GM19193 (cell line): Measurements from ENCODE around the gene CHST4.

Experiments
- POLR2A ChIP-seq: IDR thresholded peaks from 4 replicates; pipeline ENCODE4 v1.6.1; 2011; ENCODE audit not compliant: insufficient read depth, insufficient read length; ENCODE audit errors: extremely low read depth

Gene CHST4

GRCh38 chr16:71555230-71555891 is 29.1 kb downstream of the CHST4 start:
- TF ChIP-seq POLR2A, result no peak

DNA sequence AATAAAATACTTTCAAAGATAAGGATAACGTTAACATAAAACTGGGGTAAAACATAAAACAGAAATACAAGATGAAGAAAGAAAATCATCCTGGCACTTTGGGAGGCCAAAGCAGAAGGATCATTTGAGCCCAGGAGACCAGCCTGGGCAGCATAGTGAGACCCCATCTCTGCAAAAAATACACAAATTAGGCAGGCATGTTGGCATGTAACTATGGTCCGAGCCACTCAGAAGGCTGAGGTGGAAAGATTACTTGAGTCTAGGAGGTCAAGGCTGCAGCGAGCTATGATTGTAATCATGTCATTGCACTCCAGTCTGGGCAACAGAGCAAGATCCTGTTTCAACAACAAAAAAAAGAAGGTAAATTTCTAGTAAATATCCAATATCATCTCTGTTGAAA is 31.1 kb downstream of the CHST4 start:
- TF ChIP-seq POLR2A, result no peak

GRCh38 chr16:71557954-71558582 is 31.8 kb downstream of the CHST4 start:
- TF ChIP-seq POLR2A, result no peak

GRCh38 chr16:71559855-71560254 is 33.6 kb downstream of the CHST4 start:
- no peak for TF ChIP-seq POLR2A

- no peak for TF ChIP-seq POLR2A
Measured at GRCh38 chr16:71562552-71562951, 36.3 kb downstream of the CHST4 start.

DNA sequence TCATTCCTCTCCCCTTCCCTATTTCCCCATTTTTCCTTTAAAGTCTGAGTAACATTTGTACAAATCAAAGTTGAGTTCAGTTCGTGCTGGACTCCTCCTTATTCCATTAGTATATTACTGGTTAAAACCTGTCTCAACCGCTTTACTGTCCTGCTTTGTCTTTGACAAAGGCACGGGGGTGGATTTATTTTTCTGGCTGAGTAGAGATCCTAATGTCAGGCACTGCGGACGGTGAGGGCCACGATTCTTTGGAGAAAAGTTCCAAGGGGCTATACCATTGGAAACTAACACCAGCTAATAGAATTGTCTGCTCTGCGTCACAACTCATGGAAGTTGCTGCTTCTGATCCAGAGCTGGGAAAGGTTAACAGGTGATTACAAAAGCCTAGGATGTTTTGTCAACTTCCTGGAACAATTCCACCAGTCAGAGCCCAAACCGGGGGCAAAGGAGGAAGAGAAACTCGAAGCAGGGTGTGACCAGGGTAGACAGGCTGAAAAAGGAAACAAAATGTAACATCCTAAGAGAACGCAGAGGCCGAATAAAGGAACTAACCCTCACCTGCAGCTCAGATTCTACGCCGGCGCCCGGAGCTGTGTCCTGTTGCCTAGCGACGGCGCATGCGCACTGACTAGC is 38.2 kb downstream of the CHST4 start:
- no peak for TF ChIP-seq POLR2A

GRCh38 chr16:71565812-71566700 is 39.8 kb downstream of the CHST4 start:
- TF ChIP-seq POLR2A, result no peak

- no peak for TF ChIP-seq POLR2A
Measured at GRCh38 chr16:71567931-71568330, 41.7 kb downstream of the CHST4 start.

GRCh38 chr16:71568551-71568950 is 42.3 kb downstream of the CHST4 start:
- TF ChIP-seq POLR2A, result no peak

DNA sequence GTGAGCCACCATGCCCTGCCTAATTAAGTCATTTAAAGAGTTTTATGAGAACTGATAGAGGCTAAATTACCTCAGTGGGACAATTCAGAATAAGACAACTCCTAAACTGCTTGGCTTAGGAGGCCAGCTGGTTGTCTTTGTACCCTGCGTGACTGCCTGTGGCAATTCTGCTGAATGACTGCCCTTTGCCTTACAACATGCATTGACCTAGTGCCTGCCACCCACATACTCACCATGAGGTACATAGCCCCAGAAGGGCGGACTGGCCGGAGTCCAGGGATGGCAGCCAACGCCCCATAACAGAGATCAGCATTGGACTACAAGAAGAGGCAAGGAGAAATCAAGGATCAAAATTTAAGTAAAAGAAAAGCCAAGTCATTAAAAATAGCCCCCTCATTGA is 43.4 kb downstream of the CHST4 start:
- no peak for TF ChIP-seq POLR2A

DNA sequence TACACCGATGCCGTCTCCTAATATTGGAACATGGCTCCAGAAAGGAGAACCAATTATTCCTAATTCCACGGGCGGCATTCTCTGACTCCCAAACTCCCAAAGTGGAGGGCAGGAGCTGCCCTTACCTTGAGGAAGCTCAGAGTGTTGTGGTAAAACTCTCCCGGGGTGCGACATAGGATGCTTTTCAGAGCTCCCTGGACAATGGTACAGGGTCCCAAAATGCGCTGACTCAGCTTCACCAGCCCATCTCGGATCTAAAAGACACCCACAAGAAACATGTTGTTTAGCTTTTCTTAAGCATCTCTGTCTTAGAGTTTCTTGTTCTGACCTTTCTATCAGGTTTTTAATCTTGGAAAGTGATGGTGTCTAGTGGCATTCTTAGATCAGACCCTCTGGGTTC is 43.9 kb downstream of the CHST4 start:
- TF ChIP-seq POLR2A, result no peak

DNA sequence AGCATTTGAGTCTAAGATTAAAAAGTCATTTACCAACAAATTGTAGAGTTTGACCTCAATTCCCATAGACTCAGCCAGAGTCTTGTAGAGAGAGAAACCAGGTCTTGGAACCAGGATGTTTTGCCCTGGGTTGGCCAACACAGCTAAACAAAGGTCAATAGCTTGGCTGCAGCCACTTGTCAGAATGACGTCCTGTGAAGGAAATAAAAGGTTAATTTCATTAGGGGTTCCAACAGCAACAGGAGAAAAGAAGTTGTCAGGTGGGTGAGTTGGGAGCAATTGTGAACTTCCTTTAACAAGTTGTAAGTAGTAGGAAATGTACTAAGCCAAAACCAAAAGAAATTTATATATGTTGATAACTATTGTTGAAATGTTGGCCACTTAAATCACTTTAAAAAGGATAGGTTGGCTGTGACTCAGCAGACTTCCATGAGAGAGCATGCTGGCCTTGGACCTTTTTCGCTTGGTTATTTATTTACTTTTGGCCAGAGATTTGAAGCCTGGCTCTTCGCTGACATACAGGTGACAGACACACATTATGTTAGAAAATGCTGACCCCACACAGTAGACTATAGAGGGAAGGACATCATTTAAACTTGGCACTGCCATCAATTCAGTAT is 46.4 kb downstream of the CHST4 start:
- TF ChIP-seq POLR2A, result no peak

- TF ChIP-seq POLR2A, result no peak
Measured at GRCh38 chr16:71573387-71574094, 47.3 kb downstream of the CHST4 start.

DNA sequence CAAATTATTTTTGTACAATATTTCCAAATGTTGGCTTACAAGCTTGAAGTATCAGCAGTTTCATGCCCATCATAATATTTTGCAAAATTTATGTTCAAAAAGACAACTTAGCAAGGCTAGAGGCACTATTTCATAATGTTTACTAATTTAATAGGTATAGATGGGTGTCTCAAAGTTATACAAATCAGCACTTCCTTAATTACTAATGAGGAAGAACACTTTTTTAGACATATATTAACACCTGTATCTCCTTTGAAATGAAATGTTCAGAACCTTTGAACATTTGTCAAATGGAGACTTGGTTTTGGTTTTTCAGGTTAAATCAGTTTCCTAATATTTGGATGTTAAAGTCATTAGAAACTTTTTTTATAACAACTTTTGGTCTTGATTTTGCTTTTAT is 48.5 kb downstream of the CHST4 start:
- TF ChIP-seq POLR2A, result no peak
